ENCODE results near the gene DNAH14.
"Not testable (repeated sequence)": the region's sequence is repeated elsewhere in the genome, so short reads cannot be mapped to it uniquely, and the experiment has no call there.

The DNAH14 gene

GRCh38 chr1:225159793-225160192, 230.3 kb downstream of the DNAH14 start:
- no peak for DNase-seq

- DNase-seq: not testable (repeated sequence)
These were observed 247.9 kb downstream of the DNAH14 start for GRCh38 chr1:225177409-225177808.

- DNase-seq: no peak
These were observed 250.2 kb downstream of the DNAH14 start for GRCh38 chr1:225179686-225180085.

GRCh38 chr1:225182716-225183115, 253.2 kb downstream of the DNAH14 start:
- no peak for DNase-seq

GRCh38 chr1:225191199-225191753, 261.8 kb downstream of the DNAH14 start:
- no peak for DNase-seq

- no peak for DNase-seq
These were observed 272.0 kb downstream of the DNAH14 start for GRCh38 chr1:225201447-225201846.

GRCh38 chr1:225207791-225208190, 278.3 kb downstream of the DNAH14 start:
- no peak for DNase-seq

GRCh38 chr1:225209153-225209552, 279.7 kb downstream of the DNAH14 start:
- DNase-seq: no peak

GRCh38 chr1:225210180-225210579, 280.7 kb downstream of the DNAH14 start:
- not testable (repeated sequence) for DNase-seq

- not testable (repeated sequence) for DNase-seq
These were observed 282.4 kb downstream of the DNAH14 start for GRCh38 chr1:225211694-225212442.

GRCh38 chr1:225224287-225224686, 294.8 kb downstream of the DNAH14 start:
- DNase-seq: no peak

GRCh38 chr1:225225681-225226080, 296.2 kb downstream of the DNAH14 start:
- no peak for DNase-seq

- DNase-seq: no peak
These were observed 299.4 kb downstream of the DNAH14 start for GRCh38 chr1:225228871-225229303.

- DNase-seq: not testable (repeated sequence)
These were observed 300.0 kb downstream of the DNAH14 start for GRCh38 chr1:225229429-225229828.

- no peak for DNase-seq
These were observed 301.0 kb downstream of the DNAH14 start for GRCh38 chr1:225230483-225230882.

- DNase-seq: not testable (repeated sequence)
These were observed 303.5 kb downstream of the DNAH14 start for GRCh38 chr1:225232930-225233329.

GRCh38 chr1:225242611-225243010, 313.1 kb downstream of the DNAH14 start:
- DNase-seq: no peak

GRCh38 chr1:225250432-225250831, 321.0 kb downstream of the DNAH14 start:
- no peak for DNase-seq

GRCh38 chr1:225253173-225253572, 323.7 kb downstream of the DNAH14 start:
- DNase-seq: no peak

GRCh38 chr1:225253784-225254183, 324.3 kb downstream of the DNAH14 start:
- DNase-seq: peak; percentile 35

GRCh38 chr1:225254676-225255075, 325.2 kb downstream of the DNAH14 start:
- no peak for DNase-seq

- no peak for DNase-seq
These were observed 327.6 kb downstream of the DNAH14 start for GRCh38 chr1:225257081-225257480.

- no peak for DNase-seq
These were observed 329.3 kb downstream of the DNAH14 start for GRCh38 chr1:225258811-225259210.

- no peak for DNase-seq
These were observed 330.1 kb downstream of the DNAH14 start for GRCh38 chr1:225259542-225259941.

GRCh38 chr1:225260319-225260718, 330.8 kb downstream of the DNAH14 start:
- DNase-seq: no peak
